A204.1 (cell line): Measurements from ENCODE around the gene CAMK2G.
"Not testable (repeated sequence)": the region's sequence is repeated elsewhere in the genome, so short reads cannot be mapped to it uniquely, and the experiment has no call there.

Source experiments
- FAIRE-seq: peaks from 2 replicates; lab custom pipeline; 2012; peaks lifted over from hg19 to GRCh38; lab: Jason Lieb, UNC

CAMK2G gene

DNA sequence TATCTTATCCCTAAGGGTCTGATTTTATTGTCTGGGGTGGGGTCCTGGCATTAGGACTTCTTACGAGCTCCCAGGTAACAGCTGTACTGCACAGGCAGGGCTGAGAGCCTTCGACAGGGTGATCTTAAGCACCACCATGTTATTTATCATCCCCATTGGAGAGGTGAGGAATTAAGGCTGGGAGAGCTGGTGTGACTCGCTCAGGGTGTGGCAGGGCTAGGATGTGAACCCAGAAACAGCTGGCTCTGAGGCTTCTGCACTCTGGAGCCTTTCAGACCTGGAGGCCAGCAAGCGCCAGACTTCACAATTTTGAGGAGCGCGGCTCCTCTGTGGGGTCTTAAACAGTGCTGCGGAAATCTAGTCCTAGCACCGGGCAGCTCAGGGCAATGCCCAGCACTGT is 35.5 kb downstream of the CAMK2G start:
- no peak for FAIRE-seq

GRCh38 chr10:73838008-73838567 is 36.3 kb downstream of the CAMK2G start:
- no peak for FAIRE-seq

GRCh38 chr10:73837072-73837471 is 37.3 kb downstream of the CAMK2G start:
- no peak for FAIRE-seq

GRCh38 chr10:73836427-73836980 is 37.9 kb downstream of the CAMK2G start:
- FAIRE-seq, result no peak

DNA sequence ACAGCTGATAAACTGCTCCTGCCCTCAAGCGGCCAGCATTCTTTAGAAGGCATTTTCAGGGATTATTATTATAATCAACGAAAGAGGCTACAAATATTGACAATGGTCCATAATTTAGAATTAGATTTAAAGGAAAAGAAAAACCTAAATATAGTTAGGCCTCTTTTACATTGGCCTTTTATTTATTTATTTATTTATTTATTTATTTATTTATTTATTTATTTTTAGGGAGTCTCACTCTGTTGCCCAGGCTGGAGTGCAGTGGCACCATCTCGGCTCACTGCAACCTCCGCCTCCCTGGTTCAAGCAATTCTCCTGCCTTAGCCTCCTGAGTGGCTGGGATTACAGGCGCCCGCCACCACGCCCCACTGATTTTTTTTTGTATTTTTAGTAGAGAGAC is 45.3 kb downstream of the CAMK2G start:
- FAIRE-seq, result not testable (repeated sequence)

DNA sequence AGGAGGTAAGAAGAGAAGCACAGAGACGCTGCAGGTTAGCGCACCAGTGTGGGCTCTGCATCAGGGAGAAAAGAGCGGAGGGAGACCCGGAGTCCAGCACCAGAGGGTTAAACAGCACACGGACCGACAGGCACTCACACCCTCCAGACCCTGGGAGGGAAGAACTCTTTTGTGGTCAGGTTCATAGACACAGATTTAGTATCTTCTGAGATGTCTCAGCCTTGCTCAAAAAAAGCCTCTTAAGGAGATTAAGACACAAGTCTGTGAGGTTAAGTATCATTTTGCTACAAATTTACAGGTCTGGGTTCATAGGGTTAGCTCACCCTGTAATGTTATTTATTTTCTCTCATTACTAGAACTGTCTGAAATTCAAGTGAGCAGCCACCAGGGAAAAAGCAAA is 46.2 kb downstream of the CAMK2G start:
- no peak for FAIRE-seq

DNA sequence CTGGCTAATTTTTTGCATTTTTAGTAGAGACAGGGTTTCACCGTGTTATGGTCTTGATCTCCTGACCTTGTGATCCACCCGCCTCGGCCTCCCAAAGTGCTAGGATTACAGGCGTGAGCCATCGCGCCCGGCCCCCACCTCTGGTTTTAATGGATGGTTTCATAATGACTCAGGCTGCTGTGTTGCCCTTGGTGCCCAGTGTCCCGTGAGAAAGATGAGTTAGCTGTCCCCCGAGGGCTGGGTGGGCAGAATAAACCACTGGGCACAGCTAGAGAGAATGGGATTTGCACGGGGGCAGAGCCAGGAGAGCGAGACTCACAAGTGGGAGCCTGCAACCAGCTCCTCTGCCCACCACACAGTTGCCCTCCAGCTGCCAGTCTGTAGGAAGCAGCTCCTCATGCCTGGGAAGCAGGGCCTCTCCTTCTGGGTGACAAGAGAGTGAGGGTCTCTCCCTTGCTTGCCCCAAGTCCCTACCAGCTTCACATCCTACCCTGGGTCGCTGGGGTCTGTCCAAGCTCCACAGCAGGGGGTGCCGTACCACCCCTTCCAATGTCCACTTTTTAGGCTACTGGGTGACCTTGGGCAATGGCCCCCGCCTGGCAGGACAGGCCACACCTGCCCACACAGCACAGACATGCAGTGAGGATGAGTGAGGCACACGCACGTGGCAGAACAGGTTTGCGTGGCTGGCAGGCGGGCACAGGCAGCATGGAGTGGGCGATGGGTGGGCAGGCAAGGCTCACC is 46.8 kb downstream of the CAMK2G start:
- FAIRE-seq, result no peak

GRCh38 chr10:73824146-73824725 is 50.1 kb downstream of the CAMK2G start:
- no peak for FAIRE-seq

DNA sequence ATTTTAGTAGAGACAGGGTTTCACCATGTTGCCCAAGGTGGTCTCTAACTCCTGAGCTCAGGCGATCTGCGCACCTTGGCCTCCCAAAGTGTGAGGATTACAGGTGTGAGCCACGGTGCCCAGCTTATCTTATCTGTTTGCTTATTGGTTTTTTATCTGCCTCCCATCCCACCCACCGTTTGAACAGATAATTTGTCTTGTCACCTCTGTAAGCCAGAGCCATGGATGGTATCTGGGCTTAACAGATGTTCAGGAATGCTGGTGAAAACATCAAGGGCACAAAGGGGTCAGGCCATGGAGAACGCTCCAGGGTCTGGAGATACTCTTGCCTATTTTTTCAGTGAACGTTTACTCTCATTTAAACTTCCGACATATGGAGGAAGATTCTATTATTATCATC is 51.0 kb downstream of the CAMK2G start:
- FAIRE-seq, result no peak

DNA sequence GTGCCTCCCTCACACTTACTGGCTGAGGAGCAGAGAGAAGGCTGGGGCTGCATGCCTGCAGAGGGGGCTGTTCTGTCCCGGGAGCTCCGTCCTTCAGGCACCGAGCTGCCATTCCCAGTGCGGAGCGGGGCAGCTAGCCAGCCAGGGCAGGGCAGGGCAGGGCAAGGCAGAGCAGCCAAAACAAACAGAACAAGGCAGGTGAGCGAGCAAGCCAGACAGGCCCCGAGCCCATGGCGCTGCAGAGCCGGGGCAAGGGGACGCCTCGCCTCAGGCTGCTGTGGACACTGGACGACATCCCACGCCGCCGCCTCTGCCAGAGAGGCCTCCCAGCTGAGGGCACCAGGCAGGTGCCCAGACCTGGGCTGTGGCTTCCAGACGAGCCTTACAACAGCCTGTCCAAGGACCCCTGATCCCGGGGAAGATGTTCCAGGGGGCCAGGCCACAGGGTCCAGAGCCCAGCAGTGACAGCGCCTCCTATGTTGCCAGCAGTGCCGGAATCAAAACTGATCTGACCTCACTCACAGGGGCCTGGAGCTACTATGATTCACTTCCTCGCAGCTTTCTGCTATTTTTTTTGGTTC is 54.8 kb downstream of the CAMK2G start:
- FAIRE-seq, result no peak

GRCh38 chr10:73819081-73819480 is 55.3 kb downstream of the CAMK2G start:
- FAIRE-seq, result no peak

GRCh38 chr10:73818402-73818801 is 56.0 kb downstream of the CAMK2G start:
- no peak for FAIRE-seq

DNA sequence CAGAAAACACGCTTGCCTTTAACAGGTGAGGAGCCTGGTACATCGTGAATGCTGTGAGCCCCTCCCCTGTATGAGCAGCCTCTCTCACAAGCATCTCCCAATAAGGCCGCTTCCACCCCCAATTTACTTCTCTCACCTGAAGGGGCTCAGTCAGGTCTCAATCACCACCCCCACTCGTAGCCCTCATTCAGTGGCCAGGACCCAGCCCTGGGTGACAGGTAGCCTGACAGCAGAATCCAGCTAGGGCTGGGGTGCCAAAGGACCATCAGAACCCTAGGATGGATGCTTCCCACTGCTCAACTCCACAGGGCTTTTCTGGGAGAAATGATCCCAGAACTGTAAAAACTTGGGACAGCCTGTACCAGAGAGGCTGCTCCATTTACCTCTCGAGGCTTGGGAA is 56.5 kb downstream of the CAMK2G start:
- no peak for FAIRE-seq

- no peak for FAIRE-seq
These were observed 57.2 kb downstream of the CAMK2G start for GRCh38 chr10:73816917-73817729.

DNA sequence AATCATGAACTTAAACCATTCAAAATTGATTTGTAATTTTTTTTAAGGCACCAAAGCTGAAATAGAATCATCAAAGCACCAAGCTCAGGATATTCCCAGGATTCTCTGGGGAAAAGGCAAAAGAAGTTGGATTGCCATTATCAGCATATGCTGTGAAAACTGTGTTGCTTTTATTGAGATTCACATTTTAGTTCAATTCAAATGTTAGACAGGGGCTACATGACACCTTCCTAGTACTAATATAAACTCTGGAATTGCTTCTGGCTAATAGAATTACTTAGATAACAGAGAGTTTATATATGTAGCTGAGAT is 58.7 kb downstream of the CAMK2G start:
- FAIRE-seq, result no peak

- no peak for FAIRE-seq
These were observed 59.2 kb downstream of the CAMK2G start for GRCh38 chr10:73814896-73815718.

DNA sequence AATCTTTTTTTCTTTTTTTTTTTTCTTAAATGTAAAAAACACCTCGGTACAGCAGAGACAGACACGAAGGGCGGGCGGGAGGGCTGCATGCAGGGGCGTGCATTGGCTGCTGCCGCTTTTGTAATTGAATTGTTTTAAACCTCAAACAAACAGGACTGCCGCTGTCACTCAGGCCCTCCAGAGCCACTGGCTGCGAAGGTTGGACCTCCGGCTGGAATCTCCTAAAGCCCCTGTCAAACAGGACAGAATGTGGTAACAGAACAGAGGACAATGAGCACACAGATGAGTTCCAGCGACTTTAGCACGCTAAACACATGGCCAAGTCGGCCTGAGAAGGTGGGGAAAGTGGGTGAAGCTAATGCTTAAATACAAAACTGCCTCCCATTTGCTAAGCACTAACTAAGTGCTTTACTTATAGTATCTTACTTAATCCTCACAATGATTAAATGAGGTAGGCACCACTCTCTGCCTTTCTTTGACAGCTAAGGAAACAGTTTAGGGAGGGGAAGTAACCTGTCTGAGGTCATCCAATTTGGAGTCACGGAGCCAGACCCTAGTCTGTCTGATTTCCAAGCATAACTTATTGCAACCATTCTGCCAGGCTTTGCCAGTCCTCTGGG is 60.0 kb downstream of the CAMK2G start:
- FAIRE-seq, result no peak

- no peak for FAIRE-seq
These were observed 61.0 kb downstream of the CAMK2G start for GRCh38 chr10:73813333-73813732.

DNA sequence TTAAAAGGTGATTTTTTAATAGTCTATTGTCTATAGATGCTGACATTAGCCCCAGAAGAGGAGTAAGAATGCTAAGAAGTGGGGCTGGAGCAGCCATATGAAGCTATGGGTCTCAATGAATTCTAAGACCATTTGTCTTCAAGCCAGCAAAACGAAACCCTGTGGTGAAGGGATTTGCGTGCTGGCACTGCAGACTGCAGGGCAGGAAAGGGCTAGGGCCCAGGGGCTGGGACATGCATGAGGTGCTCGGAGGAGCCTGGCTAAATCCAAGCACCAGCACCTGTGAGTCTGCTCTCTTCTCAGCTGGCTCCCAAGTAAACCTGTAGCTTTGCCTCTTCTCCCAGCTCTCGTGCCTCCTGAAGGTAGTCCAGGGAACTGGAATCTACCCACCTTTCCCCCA is 61.7 kb downstream of the CAMK2G start:
- FAIRE-seq, result no peak

- FAIRE-seq, result no peak
These were observed 63.5 kb downstream of the CAMK2G start for GRCh38 chr10:73810735-73811465.

GRCh38 chr10:73810358-73810734 is 64.0 kb downstream of the CAMK2G start:
- no peak for FAIRE-seq
